H9 (cell line): ENCODE data around the gene TMEM225B. TPM values are rescaled to one million over a fixed set of nuclear protein-coding genes. Genes with fewer than 3 reads are reported as not detected.

Source experiments
- DNase-seq: peaks from one replicate; pipeline ENCODE4 v3.0.0-alpha.2; 2017
- H2AFZ ChIP-seq: one replicate; pipeline ENCODE4 v1.6.1; 2013; ENCODE audit warnings: mild to moderate bottlenecking, low read length, control low read depth, moderate library complexity
- H2AK5ac ChIP-seq: 2 replicates; pipeline ENCODE4 v1.6.1; 2013; ENCODE audit warnings: low read length, control low read depth, mixed read lengths; ENCODE audit not compliant: insufficient read length
- H2BK120ac ChIP-seq: one replicate; pipeline ENCODE4 v1.6.1; 2013; ENCODE audit warnings: low read depth, mild to moderate bottlenecking, low read length, control low read depth, inconsistent platforms; ENCODE audit not compliant: poor library complexity, severe bottlenecking
- H2BK12ac ChIP-seq: 2 replicates; pipeline ENCODE4 v1.6.1; 2013; ENCODE audit warnings: low read length, control low read depth, mixed read lengths, low read depth; ENCODE audit not compliant: insufficient read length
- H2BK15ac ChIP-seq: 2 replicates; pipeline ENCODE4 v1.6.1; 2013; ENCODE audit warnings: low read depth, low read length, control low read depth
- H2BK20ac ChIP-seq: one replicate; pipeline ENCODE4 v1.6.1; 2013; ENCODE audit warnings: low read depth, mild to moderate bottlenecking, low read length, control low read depth, inconsistent platforms; ENCODE audit not compliant: poor library complexity, severe bottlenecking
- H2BK5ac ChIP-seq: 2 replicates; pipeline ENCODE4 v1.6.1; 2013; ENCODE audit warnings: low read length, control low read depth, mixed read lengths; ENCODE audit not compliant: insufficient read length
- H3K14ac ChIP-seq: 2 replicates; pipeline ENCODE4 v1.6.1; 2013; ENCODE audit warnings: low read length, control low read depth; ENCODE audit not compliant: insufficient read depth
- H3K18ac ChIP-seq: 2 replicates; pipeline ENCODE4 v1.6.1; 2013; ENCODE audit warnings: low read depth, mild to moderate bottlenecking, mixed read lengths, low read length, control low read depth; ENCODE audit not compliant: insufficient read length
- H3K23ac ChIP-seq: 2 replicates; pipeline ENCODE4 v1.6.1; 2013; ENCODE audit warnings: low read length, control low read depth, mixed read lengths, low read depth; ENCODE audit not compliant: insufficient read length
- H3K23me2 ChIP-seq: 2 replicates; pipeline ENCODE4 v1.6.1; 2013; ENCODE audit warnings: low read depth, mild to moderate bottlenecking, mixed read lengths, low read length, control low read depth; ENCODE audit not compliant: insufficient read length, poor library complexity, severe bottlenecking
- H3K27ac ChIP-seq: 2 replicates; pipeline ENCODE4 v1.5.1; 2013; ENCODE audit warnings: low read length, control low read depth, mixed read lengths, low read depth; ENCODE audit not compliant: insufficient read length
- H3K27me3 ChIP-seq: 2 replicates; pipeline ENCODE4 v1.6.1; 2013; ENCODE audit warnings: low read length, control low read depth, inconsistent platforms; ENCODE audit not compliant: insufficient read depth
- H3K4ac ChIP-seq: 2 replicates; pipeline ENCODE4 v1.6.1; 2013; ENCODE audit warnings: low read depth, mild to moderate bottlenecking, control low read depth, inconsistent platforms, low read length, moderate library complexity
- H3K4me1 ChIP-seq: 2 replicates; pipeline ENCODE4 v1.6.1; 2013; ENCODE audit warnings: low read length, control low read depth, inconsistent platforms; ENCODE audit not compliant: insufficient read depth
- H3K4me2 ChIP-seq: 2 replicates; pipeline ENCODE4 v1.6.1; 2013; ENCODE audit warnings: low read length, control low read depth, mixed read lengths; ENCODE audit not compliant: insufficient read length, insufficient read depth
- H3K56ac ChIP-seq: 2 replicates; pipeline ENCODE4 v1.6.1; 2013; ENCODE audit warnings: low read depth, mild to moderate bottlenecking, mixed read lengths, low read length, control low read depth; ENCODE audit not compliant: insufficient read length
- H3K79me1 ChIP-seq: 2 replicates; pipeline ENCODE4 v1.6.1; 2013; ENCODE audit warnings: low read depth, mild to moderate bottlenecking, moderate library complexity, low read length, control low read depth, inconsistent platforms; ENCODE audit not compliant: insufficient read depth, poor library complexity, severe bottlenecking
- H3K79me2 ChIP-seq: 2 replicates; pipeline ENCODE4 v1.6.1; 2013; ENCODE audit warnings: low read length, control low read depth, inconsistent platforms; ENCODE audit not compliant: insufficient read depth
- H3K9ac ChIP-seq: 2 replicates; pipeline ENCODE4 v1.6.1; 2013; ENCODE audit warnings: low read length, control low read depth, mixed read lengths; ENCODE audit not compliant: insufficient read length; ENCODE audit errors: extremely low read depth
- H3K9me3 ChIP-seq: one replicate; pipeline ENCODE4 v1.6.1; 2013; ENCODE audit warnings: low read depth, low read length, inconsistent platforms; ENCODE audit not compliant: control insufficient read depth
- H3T11ph ChIP-seq: one replicate; pipeline ENCODE4 v1.6.1; 2013; ENCODE audit warnings: mild to moderate bottlenecking, low read length, control low read depth, inconsistent platforms
- H4K20me1 ChIP-seq: one replicate; pipeline ENCODE4 v1.6.1; 2013; ENCODE audit not compliant: control insufficient read depth, insufficient read length, insufficient read depth
- H4K5ac ChIP-seq: 2 replicates; pipeline ENCODE4 v1.6.1; 2013; ENCODE audit warnings: low read depth, mild to moderate bottlenecking, mixed read lengths, low read length, control low read depth; ENCODE audit not compliant: insufficient read length
- H4K8ac ChIP-seq: replicated peaks from 2 replicates; pipeline ENCODE4 v1.6.1; 2013; ENCODE audit warnings: low read length, control low read depth, mixed read lengths, low read depth; ENCODE audit not compliant: insufficient read length
- H4K91ac ChIP-seq: 2 replicates; pipeline ENCODE4 v1.6.1; 2013; ENCODE audit warnings: low read depth, mild to moderate bottlenecking, moderate library complexity, mixed read lengths, low read length, control low read depth; ENCODE audit not compliant: insufficient read length
- H3K27ac Mint-ChIP-seq, 3 experiments: 2 replicates in 2 of 3; 3 replicates in 1 of 3; pipeline ENCODE4 v1.8.0; 2020 to 2021; ENCODE audit warnings: mixed read lengths in 3 of 3, mild to moderate bottlenecking in 1 of 3, moderate library complexity in 1 of 3
- H3K27me3 Mint-ChIP-seq: 2 replicates; pipeline ENCODE4 v1.8.0; 2021; ENCODE audit warnings: low read depth, mild to moderate bottlenecking, moderate library complexity, mixed read lengths
- H3K36me3 Mint-ChIP-seq, 3 experiments: 2 replicates in 2 of 3; 3 replicates in 1 of 3; pipeline ENCODE4 v1.8.0; 2020 to 2021; ENCODE audit warnings: low read depth in 3 of 3, mixed read lengths in 3 of 3; ENCODE audit not compliant: insufficient read depth in 1 of 3
- H3K4me1 Mint-ChIP-seq, 2 experiments: 2 replicates each; pipeline ENCODE4 v1.8.0; 2020; ENCODE audit warnings: mixed read lengths in 2 of 2
- H3K4me3 Mint-ChIP-seq, 2 experiments: 2 replicates in 1 of 2; 3 replicates in 1 of 2; pipeline ENCODE4 v1.8.0; 2020 to 2021; ENCODE audit warnings: mild to moderate bottlenecking in 2 of 2, mixed read lengths in 2 of 2, moderate library complexity in 1 of 2
- H3K9me3 Mint-ChIP-seq, 2 experiments: 2 replicates in 1 of 2; 3 replicates in 1 of 2; pipeline ENCODE4 v1.8.0; 2020; ENCODE audit warnings: mild to moderate bottlenecking in 2 of 2, mixed read lengths in 2 of 2, moderate library complexity in 1 of 2
- WGBS: extraction: QIAGEN DNeasy Blood & Tissue Kit; methylation state at CpG from one replicate; pipeline ENCODE4 v1.1.7; 2013; ENCODE audit warnings: missing lambda C conversion rate, low lambda C conversion rate, mixed read lengths; ENCODE audit not compliant: insufficient read length; ENCODE audit errors: extremely low coverage; 5-methylcytosine and 5-hydroxymethylcytosine counted together
- total RNA-seq: library from RNA; stranded (reverse); gene quantifications from 2 replicates; pipeline ENCODE4 v1.2.1, GENCODE V29; 2021
- TF ChIP-seq, protein P1 (sequence below): fragments of 200-600 bp; sonication (generic); conservative IDR thresholded peaks from 3 replicates; pipeline ENCODE4 v1.8.0; 2021; ENCODE audit warnings: antibody characterized with exemption, mild to moderate bottlenecking

The TMEM225B gene
- total RNA-seq, 1 experiment from 2014 or later: not detected

DNA sequence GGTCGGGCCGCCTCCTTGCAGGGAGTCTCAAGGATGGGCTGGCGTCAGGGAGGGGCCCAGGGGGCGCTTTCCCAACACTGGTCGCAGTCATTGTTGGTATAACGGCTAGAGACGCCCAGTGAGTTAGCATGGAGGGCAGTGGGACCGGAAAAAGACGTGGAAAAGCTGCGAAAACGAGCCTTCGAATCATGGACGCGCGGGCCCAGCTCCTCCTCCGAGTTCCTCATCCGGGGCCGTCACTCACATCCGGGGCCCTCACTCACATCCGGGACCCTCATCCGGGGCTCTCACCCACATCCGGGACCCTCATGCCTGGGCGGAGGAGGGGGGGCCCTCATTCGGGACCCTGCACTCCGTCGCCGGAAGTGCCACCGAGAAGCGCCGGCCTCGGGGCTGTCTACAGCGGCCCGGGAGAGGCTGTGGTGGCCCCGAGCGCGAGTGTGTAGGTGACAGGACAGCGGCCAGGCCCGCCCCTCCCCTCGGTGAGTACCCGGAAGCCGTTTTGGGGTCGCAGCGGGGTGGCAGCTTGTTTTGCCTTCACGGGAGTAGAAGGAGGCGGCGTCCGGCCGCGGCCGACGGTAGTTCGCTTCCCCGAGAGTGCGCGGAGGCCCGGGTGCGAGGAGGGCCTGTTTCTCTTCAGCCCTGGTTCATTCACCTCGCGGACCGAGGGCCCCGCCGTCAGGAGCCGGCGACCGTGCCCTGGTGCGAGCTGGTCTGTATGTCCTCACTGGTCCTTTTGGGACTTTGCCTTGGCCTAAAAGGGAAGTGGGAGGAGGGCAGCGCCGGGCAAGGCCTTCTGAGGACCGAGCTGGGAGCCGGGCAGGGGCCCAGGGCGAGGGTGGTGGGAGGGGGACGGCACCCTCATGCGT, 39.5 kb upstream of the TMEM225B start, which contains the start of gene ZNF655:
ZNF655 (plus strand) TSS at position 337 of the 869 bp plus-strand sequence. CDS start 1,918 bp downstream, outside the sequence.
- Mint-ChIP-seq H3K27me3 (no peaks in the 10 kb centered on the region), H3K9me3 (no peaks in the 10 kb centered on the region), H3K4me3 (peak within 1 kb of the TSS; percentile 94 to 99), H3K4me1 (peaks cover 5 to 6% of the 10 kb centered on the region in 2 experiments), H3K36me3 (peaks cover 30 to 38% (median 37%) of the 10 kb centered on the region in 3 experiments), H3K27ac (peak within 1 kb of the TSS; percentile 96 to 99 (median 99))
- H3T11ph ChIP-seq: no peak within 1 kb of the TSS
- H3K27ac ChIP-seq: peak within 1 kb of the TSS; percentile 39
- H2AK5ac ChIP-seq: no peak within 1 kb of the TSS
- peak within 1 kb of the TSS; percentile 6 for H2BK12ac ChIP-seq
- peak within 1 kb of the TSS; percentile 95 for H3K9ac ChIP-seq
- H2BK5ac ChIP-seq: peak within 1 kb of the TSS; percentile 48
- H2BK20ac ChIP-seq: no peak within 1 kb of the TSS
- no peaks in the 10 kb centered on the region for H3K23me2 ChIP-seq
- H3K23ac ChIP-seq: no peak within 1 kb of the TSS
- peak; percentile 94 for DNase-seq
- H3K9me3 ChIP-seq: no peaks in the 10 kb centered on the region
- no peaks in the 10 kb centered on the region for H3K27me3 ChIP-seq
- TF ChIP-seq, protein P1, sequence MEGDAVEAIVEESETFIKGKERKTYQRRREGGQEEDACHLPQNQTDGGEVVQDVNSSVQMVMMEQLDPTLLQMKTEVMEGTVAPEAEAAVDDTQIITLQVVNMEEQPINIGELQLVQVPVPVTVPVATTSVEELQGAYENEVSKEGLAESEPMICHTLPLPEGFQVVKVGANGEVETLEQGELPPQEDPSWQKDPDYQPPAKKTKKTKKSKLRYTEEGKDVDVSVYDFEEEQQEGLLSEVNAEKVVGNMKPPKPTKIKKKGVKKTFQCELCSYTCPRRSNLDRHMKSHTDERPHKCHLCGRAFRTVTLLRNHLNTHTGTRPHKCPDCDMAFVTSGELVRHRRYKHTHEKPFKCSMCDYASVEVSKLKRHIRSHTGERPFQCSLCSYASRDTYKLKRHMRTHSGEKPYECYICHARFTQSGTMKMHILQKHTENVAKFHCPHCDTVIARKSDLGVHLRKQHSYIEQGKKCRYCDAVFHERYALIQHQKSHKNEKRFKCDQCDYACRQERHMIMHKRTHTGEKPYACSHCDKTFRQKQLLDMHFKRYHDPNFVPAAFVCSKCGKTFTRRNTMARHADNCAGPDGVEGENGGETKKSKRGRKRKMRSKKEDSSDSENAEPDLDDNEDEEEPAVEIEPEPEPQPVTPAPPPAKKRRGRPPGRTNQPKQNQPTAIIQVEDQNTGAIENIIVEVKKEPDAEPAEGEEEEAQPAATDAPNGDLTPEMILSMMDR: no peak
- H4K20me1 ChIP-seq: no peaks in the 10 kb centered on the region
- no peaks in the 10 kb centered on the region for H3K4me1 ChIP-seq
- H3K4me2 ChIP-seq: peak within 1 kb of the TSS; percentile 58
- H4K91ac ChIP-seq: peak within 1 kb of the TSS; percentile 78
- peaks cover 3% of the 10 kb centered on the region for H3K79me1 ChIP-seq
- no peak within 1 kb of the TSS for H2BK120ac ChIP-seq
- peak within 1 kb of the TSS; percentile 79 for H2AFZ ChIP-seq
- peak within 1 kb of the TSS; percentile 97 for H3K18ac ChIP-seq
- no peak within 1 kb of the TSS for H3K4ac ChIP-seq
- no peak within 1 kb of the TSS for H4K5ac ChIP-seq
- no CpG with 5 or more reads among the region's 73 CpGs for WGBS
- H2BK15ac ChIP-seq: no peak within 1 kb of the TSS
- H4K8ac ChIP-seq: peak within 1 kb of the TSS; percentile 23
- H3K56ac ChIP-seq: peak within 1 kb of the TSS; percentile 4
- peaks cover 4% of the 10 kb centered on the region; the same call in 1 of the 2 replicates for H3K79me2 ChIP-seq
- H3K14ac ChIP-seq: peak within 1 kb of the TSS; percentile 98
